T47D (cell line): ENCODE results near the gene DOCK6.

Experiments
- DNase-seq, 2 experiments: peaks; one replicate each; pipeline versions ENCODE4 v3.0.0 to v3.0.0-alpha.2; 2011 to 2012; ENCODE audit warnings: low read depth in 1 of 2, low spot score in 1 of 2
- JUND ChIP-seq: IDR thresholded peaks from 2 replicates; pipeline ENCODE4 v1.6.1; 2012; ENCODE audit warnings: low read depth
- in situ Hi-C: cut with HindIII; loops from 2 replicates; pipeline ENCODE4 v1.10.0; 2016; ENCODE audit warnings: low sequenced_read_pairs, low pct_unique_long_range_greater_than_20kb

The DOCK6 gene

GRCh38 chr19:11265785-11266236, 3.5 kb upstream of the DOCK6 start:
- DNase-seq = peak in 1 of 2 experiments; percentile 49
- in situ Hi-C loops = no loop called here
- TF ChIP-seq JUND = no peak

GRCh38 chr19:11265177-11265784, 3.0 kb upstream of the DOCK6 start:
- TF ChIP-seq JUND = no peak
- DNase-seq = no peak
- in situ Hi-C loops = no loop called here

GRCh38 chr19:11264452-11265176, 2.3 kb upstream of the DOCK6 start:
- in situ Hi-C loops = no loop called here
- DNase-seq = peak in 1 of 2 experiments; percentile 89

GRCh38 chr19:11263726-11264125, 1.4 kb upstream of the DOCK6 start:
- no peak for DNase-seq
- in situ Hi-C loops = no loop called here
- TF ChIP-seq JUND = no peak

More at GRCh38 chr19:11264452-11265176, 2.3 kb upstream of the DOCK6 start:
- no peak for TF ChIP-seq JUND

- in situ Hi-C loops = no loop called here
- no peak for DNase-seq
- no peak for TF ChIP-seq JUND
These were observed 823 bp downstream of the DOCK6 start for GRCh38 chr19:11261431-11261970.

GRCh38 chr19:11260996-11261395, 1.3 kb downstream of the DOCK6 start:
- in situ Hi-C loops = no loop called here
- TF ChIP-seq JUND = no peak
- DNase-seq = no peak

- TF ChIP-seq JUND = no peak
- in situ Hi-C loops = no loop called here
- DNase-seq = no peak
These were observed 4.4 kb downstream of the DOCK6 start for GRCh38 chr19:11257846-11258380.

GRCh38 chr19:11256189-11256588, 6.1 kb downstream of the DOCK6 start:
- DNase-seq = no peak
- no peak for TF ChIP-seq JUND
- in situ Hi-C loops = no loop called here

GRCh38 chr19:11254666-11255065, 7.7 kb downstream of the DOCK6 start:
- no peak for TF ChIP-seq JUND
- DNase-seq = no peak
- in situ Hi-C loops = no loop called here

- in situ Hi-C loops = no loop called here
- no peak for TF ChIP-seq JUND
- no peak for DNase-seq
These were observed 9.5 kb downstream of the DOCK6 start for GRCh38 chr19:11252665-11253355.

- DNase-seq = no peak
- no peak for TF ChIP-seq JUND
- in situ Hi-C loops = no loop called here
These were observed 10.5 kb downstream of the DOCK6 start for GRCh38 chr19:11251650-11252314.

GRCh38 chr19:11251217-11251616, 11.1 kb downstream of the DOCK6 start:
- no peak for DNase-seq
- in situ Hi-C loops = no loop called here

More at GRCh38 chr19:11251217-11251616, 11.1 kb downstream of the DOCK6 start:
- no peak for TF ChIP-seq JUND
